Erythroblast (primary cell): Measurements from ENCODE around the gene UBE2S.
"Not testable (repeated sequence)": the region's sequence is repeated elsewhere in the genome, so short reads cannot be mapped to it uniquely, and the experiment has no call there.

Experiments used
- DNase-seq, 2 experiments: peaks; one replicate each; lab custom pipeline; 2025; lab: John Stamatoyannopoulos, UW
- GATA1 ChIP-seq: IDR thresholded peaks from 2 replicates; pipeline ENCODE4 v1.6.1; 2011; ENCODE audit warnings: low read depth, mild to moderate bottlenecking, control low read depth, low read length, moderate library complexity
- POLR2A ChIP-seq: IDR thresholded peaks from 2 replicates; pipeline ENCODE4 v1.6.1; 2011; ENCODE audit warnings: mild to moderate bottlenecking, low read length

Gene UBE2S

GRCh38 chr19:55432241-55432959, 24.8 kb upstream of the UBE2S start:
- TF ChIP-seq POLR2A (no peak), GATA1 (no peak)

GRCh38 chr19:55431183-55431582, 23.6 kb upstream of the UBE2S start:
- no peak for DNase-seq
- TF ChIP-seq POLR2A (no peak), GATA1 (no peak)

More at GRCh38 chr19:55432241-55432959, 24.8 kb upstream of the UBE2S start:
- DNase-seq = no peak

GRCh38 chr19:55426042-55426441, 18.5 kb upstream of the UBE2S start:
- DNase-seq = no peak
- TF ChIP-seq POLR2A (no peak), GATA1 (no peak)

GRCh38 chr19:55424518-55424917, 16.9 kb upstream of the UBE2S start:
- TF ChIP-seq POLR2A (no peak), GATA1 (no peak)
- DNase-seq = no peak

- TF ChIP-seq GATA1 (no peak), POLR2A (no peak)
- DNase-seq = no peak
Measured at GRCh38 chr19:55423225-55424005, 15.8 kb upstream of the UBE2S start.

GRCh38 chr19:55421281-55421680, 13.7 kb upstream of the UBE2S start:
- DNase-seq = not testable (repeated sequence)

- TF ChIP-seq POLR2A (no peak), GATA1 (no peak)
- no peak for DNase-seq
Measured at GRCh38 chr19:55419624-55420236, 12.1 kb upstream of the UBE2S start.

GRCh38 chr19:55419103-55419502, 11.5 kb upstream of the UBE2S start:
- TF ChIP-seq POLR2A = no peak
- TF ChIP-seq GATA1 = no peak

GRCh38 chr19:55418185-55418584, 10.6 kb upstream of the UBE2S start:
- peak; percentile 72 to 84 for DNase-seq
- TF ChIP-seq POLR2A = no peak
- no peak for TF ChIP-seq GATA1

More at GRCh38 chr19:55419103-55419502, 11.5 kb upstream of the UBE2S start:
- DNase-seq = no peak

- TF ChIP-seq GATA1 = no peak
- TF ChIP-seq POLR2A = no peak
- DNase-seq = no peak
Measured at GRCh38 chr19:55410168-55410567, 2.6 kb upstream of the UBE2S start.

GRCh38 chr19:55409179-55409578, 1.6 kb upstream of the UBE2S start:
- DNase-seq = not testable (repeated sequence)

GRCh38 chr19:55408533-55408872, 915 bp upstream of the UBE2S start:
- TF ChIP-seq GATA1 = no peak
- TF ChIP-seq POLR2A = no peak
- no peak for DNase-seq

- TF ChIP-seq POLR2A (peak; percentile 72), GATA1 (no peak)
Measured at GRCh38 chr19:55407800-55408532, 378 bp upstream of the UBE2S start.

More at GRCh38 chr19:55407800-55408532, 378 bp upstream of the UBE2S start:
- DNase-seq = peak; percentile 98 to 99
